ENCODE results near the gene EPHB3. TPM values are rescaled to one million over a fixed set of nuclear protein-coding genes. Genes with fewer than 3 reads are reported as not detected.

EPHB3 gene
- polyA plus RNA-seq, 1 experiment: 3.3 TPM

- TF ChIP-seq CTCF (IDR thresholded peaks at IDR 0.05; ENCODE audit: insufficient read depth, low read depth, low read length): no peak
- H3K27me3 ChIP-seq (ENCODE audit: control insufficient read depth, insufficient read depth, low read length): peaks cover 10% of the 10 kb centered on the region
- no peaks in the 10 kb centered on the region for H3K36me3 ChIP-seq (ENCODE audit: control insufficient read depth, insufficient read depth, low read length)
- no peak for DNase-seq (ENCODE audit: low read depth)
- CTCF ChIA-PET: interaction anchor here (0.8 to 3.9 kb wide), 11 partner anchors 8 to 254 kb away, joined by 3 to 21 read pairs (median 4); no protein-coding TSS in a partner anchor
- POLR2A ChIA-PET: interaction anchor here (0.5 kb wide), 1 partner anchor 14 kb away, joined by 3 read pairs; no protein-coding TSS in a partner anchor
- no peak overlapping the region for H3K4me3 ChIP-seq (ENCODE audit: low read depth, low read length)
Observed at GRCh38 chr3:184549796-184550577, 11.6 kb upstream of the EPHB3 start.

- Histone ChIP-seq H3K36me3 (ENCODE audit: control insufficient read depth, insufficient read depth, low read length) (no peaks in the 10 kb centered on the region), H3K27me3 (ENCODE audit: control insufficient read depth, insufficient read depth, low read length) (peaks cover 10% of the 10 kb centered on the region), H3K4me3 (ENCODE audit: low read depth, low read length) (no peak overlapping the region)
- ChIA-PET POLR2A (no interaction called here), CTCF (interaction anchor here (0.6 to 3.9 kb wide), 9 partner anchors 9 to 1426 kb away, joined by 3 to 21 read pairs (median 3); no protein-coding TSS in a partner anchor)
- DNase-seq (ENCODE audit: low read depth): no peak
- TF ChIP-seq CTCF (IDR thresholded peaks at IDR 0.05; ENCODE audit: insufficient read depth, low read depth, low read length): no peak
Observed at GRCh38 chr3:184551103-184551502, 10.5 kb upstream of the EPHB3 start.

- POLR2A ChIA-PET: no interaction called here
- no peak for DNase-seq (ENCODE audit: low read depth)
- CTCF ChIA-PET: interaction anchor here (1.0 to 3.9 kb wide), 2 partner anchors 11 to 226 kb away, joined by 3 to 21 read pairs; no protein-coding TSS in a partner anchor
- peaks cover 10% of the 10 kb centered on the region for H3K27me3 ChIP-seq (ENCODE audit: control insufficient read depth, insufficient read depth, low read length)
- H3K36me3 ChIP-seq (ENCODE audit: control insufficient read depth, insufficient read depth, low read length): no peaks in the 10 kb centered on the region
- no peak overlapping the region for H3K4me3 ChIP-seq (ENCODE audit: low read depth, low read length)
- no peak for TF ChIP-seq CTCF (IDR thresholded peaks at IDR 0.05; ENCODE audit: insufficient read depth, low read depth, low read length)
Observed at GRCh38 chr3:184551614-184552256, 9.8 kb upstream of the EPHB3 start.

- H3K36me3 ChIP-seq (ENCODE audit: control insufficient read depth, insufficient read depth, low read length): no peaks in the 10 kb centered on the region
- POLR2A ChIA-PET: no interaction called here
- H3K27me3 ChIP-seq (ENCODE audit: control insufficient read depth, insufficient read depth, low read length): peaks cover 10% of the 10 kb centered on the region
- no peak overlapping the region for H3K4me3 ChIP-seq (ENCODE audit: low read depth, low read length)
- CTCF ChIA-PET: interaction anchor here (1.0 to 3.9 kb wide), 2 partner anchors 12 to 226 kb away, joined by 3 to 21 read pairs; no protein-coding TSS in a partner anchor
- no peak for TF ChIP-seq CTCF (IDR thresholded peaks at IDR 0.05; ENCODE audit: insufficient read depth, low read depth, low read length)
- no peak for DNase-seq (ENCODE audit: low read depth)
Observed at GRCh38 chr3:184552296-184552695, 9.3 kb upstream of the EPHB3 start.

GRCh38 chr3:184552863-184553262, 8.7 kb upstream of the EPHB3 start:
- peaks cover 10% of the 10 kb centered on the region for H3K27me3 ChIP-seq (ENCODE audit: control insufficient read depth, insufficient read depth, low read length)
- no peak for TF ChIP-seq CTCF (IDR thresholded peaks at IDR 0.05; ENCODE audit: insufficient read depth, low read depth, low read length)
- H3K4me3 ChIP-seq (ENCODE audit: low read depth, low read length): no peak overlapping the region
- DNase-seq (ENCODE audit: low read depth): no peak
- no peaks in the 10 kb centered on the region for H3K36me3 ChIP-seq (ENCODE audit: control insufficient read depth, insufficient read depth, low read length)
- CTCF ChIA-PET: interaction anchor here (3.9 kb wide), 1 partner anchor 225 kb away, joined by 21 read pairs; no protein-coding TSS in a partner anchor
- POLR2A ChIA-PET: no interaction called here

Data from BJ (cell line).